Measurements from ENCODE around the gene TSPAN4. TPM values are rescaled to one million over a fixed set of nuclear protein-coding genes. Genes with fewer than 3 reads are reported as not detected.

The TSPAN4 gene
- total and polyA plus RNA-seq, 2 of the 13 experiments (the other 11 are each of a cell fraction or from before 2014, with no cell fraction given) = 31.7 to 68.3 TPM

- TF ChIP-seq ZNF121 (CRISPR knock-in tag; IDR thresholded peaks at IDR 0.05) (no peak), ZGPAT (CRISPR knock-in tag; IDR thresholded peaks at IDR 0.05) (no peak; the same call in 1 of the 2 replicates), ZNF687 (CRISPR knock-in tag; IDR thresholded peaks at IDR 0.05) (peak; percentile 61), KLF15 (CRISPR knock-in tag; IDR thresholded peaks at IDR 0.05; ENCODE audit: borderline replicate concordance) (peak; percentile 14; the same call in 1 of the 2 replicates), CBX2 (IDR thresholded peaks at IDR 0.05; ENCODE audit: low read depth, low read length) (no peak), CBX2 (CRISPR knock-in tag; IDR thresholded peaks at IDR 0.05; ENCODE audit: low read depth) (no peak), CC2D1A (CRISPR knock-in tag; IDR thresholded peaks at IDR 0.05) (no peak), HNRNPL (IDR thresholded peaks at IDR 0.05; ENCODE audit: low read depth, low read length) (peak; percentile 96), EZH2 (conservative IDR thresholded peaks at IDR 0.05; ENCODE audit: low read depth, low read length) (no peak), ZNF280D (CRISPR knock-in tag; IDR thresholded peaks at IDR 0.05) (no peak), ZNF543 (CRISPR knock-in tag; IDR thresholded peaks at IDR 0.05) (no peak; the same call in 1 of the 2 replicates), ISX (CRISPR knock-in tag; conservative IDR thresholded peaks at IDR 0.05) (no peak), ZNF34 (CRISPR knock-in tag; IDR thresholded peaks at IDR 0.05; ENCODE audit: borderline replicate concordance) (no peak), MXD4 (CRISPR knock-in tag; IDR thresholded peaks at IDR 0.05) (0 out of 2 replicates have a peak, but pooled peaks have one; percentile 65), ATF6 (CRISPR knock-in tag; conservative IDR thresholded peaks at IDR 0.05) (no peak), ZNF841 (CRISPR knock-in tag; IDR thresholded peaks at IDR 0.05; ENCODE audit: borderline replicate concordance) (no peak), PCBP1 (IDR thresholded peaks at IDR 0.05; ENCODE audit: borderline replicate concordance, low read depth, low read length) (no peak), ZNF260 (CRISPR knock-in tag; IDR thresholded peaks at IDR 0.05; ENCODE audit: borderline replicate concordance, low read depth) (no peak)
These were observed 23.3 kb upstream of the TSPAN4 start (continued) for GRCh38 chr11:819129-819931.
